GM19025 (cell line): ENCODE measurements around the gene BAZ2B.
A peak's percentile ranks its signal among the peaks of the same experiment; 100 is the strongest.
"Not testable (repeated sequence)": the region's sequence is repeated elsewhere in the genome, so short reads cannot be mapped to it uniquely, and the experiment has no call there.

Experiments
- ATAC-seq: cut with Tn5 transposase; IDR thresholded peaks from one replicate; pipeline ENCODE4 v1.9.1; 2021; ENCODE audit warnings: mild to moderate bottlenecking, low read depth, moderate library complexity; ENCODE audit not compliant: unreplicated experiment

Gene BAZ2B

DNA sequence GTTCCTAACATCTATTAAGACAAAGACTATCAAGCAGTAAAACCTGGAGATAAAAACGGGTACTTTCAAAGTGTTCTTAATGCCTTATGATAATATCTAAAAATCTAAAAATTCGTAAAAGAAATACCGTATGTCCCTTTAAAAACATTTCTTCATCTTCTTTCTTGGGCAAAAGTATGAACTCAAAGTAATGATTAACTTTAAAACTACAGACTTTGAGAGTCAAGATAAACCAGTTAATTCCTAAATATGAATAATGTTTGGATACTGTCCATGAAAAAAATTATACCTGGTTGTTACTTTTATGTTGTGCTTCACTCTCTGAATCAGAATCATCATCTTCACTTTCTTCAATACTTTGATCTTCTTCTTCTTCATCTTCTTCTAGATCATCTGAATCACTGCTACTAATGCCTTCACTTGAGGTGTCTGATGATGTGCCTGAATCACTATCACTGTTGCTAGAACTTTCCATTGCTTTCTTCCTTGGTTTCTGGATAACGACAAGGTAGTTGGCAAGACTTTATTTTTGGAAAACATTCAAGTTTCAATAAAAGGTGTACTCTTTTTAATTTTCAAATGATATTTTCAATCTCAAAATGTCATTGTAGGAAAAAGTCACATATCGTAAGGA lies 177.5 kb downstream of the BAZ2B start:
- no peak for ATAC-seq

DNA sequence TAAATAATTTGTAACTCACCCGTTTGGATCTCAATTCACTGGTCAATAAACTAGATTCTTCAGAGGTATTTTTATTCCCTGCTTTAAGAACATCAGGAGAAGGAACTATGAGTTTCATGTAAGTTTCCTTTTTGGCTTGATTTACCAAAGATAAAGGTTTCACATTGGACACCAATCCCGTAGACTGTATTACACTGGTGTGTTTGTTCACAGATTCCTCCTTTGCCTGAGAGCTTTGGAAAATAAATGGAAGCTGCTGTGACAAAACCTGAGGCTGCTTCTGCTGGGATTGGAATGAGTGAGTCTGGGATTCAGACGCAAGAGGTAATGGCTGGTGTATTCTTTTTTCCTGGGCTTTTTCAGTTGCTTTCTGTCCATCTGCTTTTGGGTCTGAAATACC lies 178.1 kb downstream of the BAZ2B start:
- ATAC-seq: no peak

DNA sequence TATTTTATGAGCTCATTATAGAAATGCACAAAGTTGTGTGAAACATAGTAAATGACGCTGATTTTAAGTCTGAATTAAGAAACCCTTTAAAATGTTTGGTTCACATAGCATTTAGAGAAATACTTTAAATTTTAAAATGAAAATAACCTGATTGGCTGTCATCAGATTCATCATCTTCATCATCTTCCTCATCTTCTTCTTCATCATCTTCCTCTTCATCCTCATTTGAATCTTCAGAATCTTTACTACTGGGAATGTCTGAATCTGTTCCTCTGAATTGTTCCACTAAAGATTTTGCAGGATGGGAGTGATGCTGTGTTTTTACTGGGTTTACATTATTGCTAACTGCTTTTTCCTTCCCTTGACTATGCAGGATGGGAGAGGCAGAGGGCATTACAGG lies 183.7 kb downstream of the BAZ2B start:
- no peak for ATAC-seq

DNA sequence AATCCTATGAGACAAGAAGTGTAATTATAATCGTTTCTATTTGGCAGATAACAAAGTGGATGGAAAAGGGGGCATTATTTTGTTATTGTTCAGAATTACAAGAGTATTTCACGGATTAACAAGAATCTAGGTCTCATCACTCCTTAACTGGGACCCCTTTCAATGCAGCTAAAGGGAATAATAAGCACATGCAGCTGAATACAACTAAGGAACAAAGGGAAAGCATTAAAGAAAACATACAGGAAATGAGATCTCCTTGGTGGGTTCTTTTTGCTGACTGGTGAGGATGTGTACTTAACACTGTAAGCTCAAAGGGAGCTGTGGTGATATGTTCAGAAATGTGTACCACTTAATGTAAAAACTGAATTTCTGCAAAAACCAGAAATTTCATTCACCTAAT lies 189.3 kb downstream of the BAZ2B start:
- no peak for ATAC-seq

DNA sequence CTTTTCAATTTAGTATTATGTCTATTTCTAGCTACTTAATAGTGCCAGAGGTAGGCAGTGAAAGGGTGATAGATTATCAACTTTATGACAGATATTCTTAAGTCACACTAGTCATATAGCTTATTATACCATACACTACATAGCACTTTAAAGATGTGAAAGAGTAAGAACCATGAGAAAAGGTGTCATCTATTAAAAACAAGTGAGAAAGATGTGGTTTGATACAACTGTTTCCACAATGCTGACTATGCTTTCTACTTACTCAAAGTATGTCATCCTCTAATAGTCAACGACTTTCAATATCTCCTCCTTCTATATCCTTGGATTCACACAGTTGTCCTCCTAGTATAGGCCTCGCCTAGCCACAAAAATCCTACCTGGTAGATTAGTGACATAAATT lies 196.9 kb downstream of the BAZ2B start:
- no peak for ATAC-seq

DNA sequence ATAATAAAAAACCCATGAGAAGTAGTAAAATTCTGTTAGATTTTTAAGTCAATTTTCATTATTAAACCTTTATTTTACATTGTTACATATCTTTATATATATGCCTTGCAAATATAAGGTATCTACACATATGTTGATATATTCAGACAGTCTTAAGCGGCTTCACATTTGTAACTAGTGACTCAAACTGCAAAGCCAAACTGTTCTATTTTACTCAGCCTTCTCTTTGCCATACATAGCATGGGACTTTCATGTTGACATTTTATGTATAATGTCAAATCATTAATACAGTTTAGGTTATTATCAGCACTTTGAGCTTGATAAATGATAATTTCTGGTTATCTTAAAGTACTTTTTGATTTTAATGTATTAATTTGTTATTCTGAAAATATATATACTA lies 204.9 kb downstream of the BAZ2B start:
- ATAC-seq: no peak

- peak; percentile 46 for ATAC-seq
These were observed 206.1 kb downstream of the BAZ2B start for GRCh38 chr2:159410276-159410675.

DNA sequence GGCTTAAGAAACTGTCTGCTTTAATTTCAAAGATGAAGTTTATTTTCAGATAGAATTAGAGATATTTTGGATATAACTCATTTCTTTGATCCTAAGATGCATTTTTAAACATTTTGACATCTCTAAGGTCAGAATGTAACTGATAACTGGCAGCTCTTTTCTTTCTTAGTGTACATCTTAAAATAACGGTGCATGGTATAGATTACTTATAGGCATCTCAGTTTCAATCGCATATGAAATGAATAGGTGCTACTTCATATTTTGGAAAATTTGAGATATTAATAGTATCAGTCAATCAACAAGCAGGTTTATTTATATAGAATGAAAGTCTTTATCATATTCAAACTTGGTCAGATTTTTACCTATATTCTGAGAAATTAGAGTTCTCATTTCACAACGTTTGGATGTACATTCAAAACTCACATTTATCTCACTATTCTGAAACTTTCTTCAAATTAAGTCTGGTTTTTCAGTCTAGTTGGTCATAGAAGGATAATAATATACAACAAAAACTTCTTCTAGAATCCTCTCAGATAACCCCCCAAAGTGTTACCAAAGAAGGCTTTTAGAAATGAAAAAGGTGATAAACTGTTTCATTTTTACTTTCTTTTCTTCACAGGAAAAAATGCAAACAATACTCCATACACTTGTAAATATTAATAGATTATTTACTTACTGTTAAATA lies 207.1 kb downstream of the BAZ2B start:
- ATAC-seq: no peak

- ATAC-seq: no peak
These were observed 213.6 kb downstream of the BAZ2B start for GRCh38 chr2:159402790-159403189.

DNA sequence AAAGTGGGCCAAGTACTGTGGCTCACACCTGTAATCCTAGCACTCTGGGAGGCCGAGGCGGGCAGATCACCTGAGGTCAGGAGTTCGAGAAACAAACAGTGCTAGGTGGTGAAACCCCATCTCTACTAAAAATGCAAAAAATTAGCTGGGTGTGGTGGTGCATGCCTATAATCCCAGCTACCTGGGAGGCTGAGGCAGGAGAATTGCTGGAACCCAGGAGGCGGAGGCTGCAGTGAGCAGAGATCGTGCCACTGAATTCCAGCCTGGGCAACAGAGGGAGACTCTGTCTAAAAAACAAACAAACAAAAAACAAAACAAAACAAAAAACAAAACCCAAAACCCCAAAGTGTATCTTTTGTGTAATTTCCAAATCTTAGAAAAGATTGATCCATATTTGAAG lies 214.2 kb downstream of the BAZ2B start:
- ATAC-seq: not testable (repeated sequence)

DNA sequence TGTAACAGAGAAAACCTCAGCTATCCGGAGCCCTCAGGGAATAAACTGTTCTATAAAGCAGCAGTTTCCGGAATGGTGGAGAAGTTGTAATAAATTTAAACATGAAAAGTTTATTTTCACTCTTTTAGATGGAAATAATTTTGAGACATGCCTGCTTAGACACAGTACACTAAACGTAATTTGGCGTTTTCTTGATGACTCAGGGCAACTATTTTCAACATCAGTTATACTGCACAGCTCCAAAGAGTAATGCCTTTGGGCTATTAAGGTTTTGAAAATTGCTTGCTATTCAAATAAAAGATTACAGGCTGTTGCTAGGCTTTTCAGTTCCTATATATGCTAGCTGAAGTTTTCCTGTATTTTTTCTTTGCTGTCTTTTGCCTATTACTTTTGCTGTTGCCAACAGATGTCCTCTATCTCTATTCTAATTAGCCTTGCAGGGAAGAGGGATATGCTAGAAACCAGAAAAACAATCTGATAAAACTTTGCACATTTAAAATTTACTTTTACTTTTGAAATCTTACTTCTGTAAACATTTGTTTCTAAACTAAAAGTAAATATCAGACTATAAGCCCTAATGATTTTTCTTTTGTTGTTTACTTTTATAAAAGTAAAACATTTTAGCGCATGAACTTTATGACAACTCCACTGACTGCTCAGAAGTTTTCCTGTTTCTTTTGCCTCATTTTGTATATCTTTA lies 216.5 kb downstream of the BAZ2B start:
- no peak for ATAC-seq

GRCh38 chr2:159396799-159397198 lies 219.5 kb downstream of the BAZ2B start:
- ATAC-seq: no peak

DNA sequence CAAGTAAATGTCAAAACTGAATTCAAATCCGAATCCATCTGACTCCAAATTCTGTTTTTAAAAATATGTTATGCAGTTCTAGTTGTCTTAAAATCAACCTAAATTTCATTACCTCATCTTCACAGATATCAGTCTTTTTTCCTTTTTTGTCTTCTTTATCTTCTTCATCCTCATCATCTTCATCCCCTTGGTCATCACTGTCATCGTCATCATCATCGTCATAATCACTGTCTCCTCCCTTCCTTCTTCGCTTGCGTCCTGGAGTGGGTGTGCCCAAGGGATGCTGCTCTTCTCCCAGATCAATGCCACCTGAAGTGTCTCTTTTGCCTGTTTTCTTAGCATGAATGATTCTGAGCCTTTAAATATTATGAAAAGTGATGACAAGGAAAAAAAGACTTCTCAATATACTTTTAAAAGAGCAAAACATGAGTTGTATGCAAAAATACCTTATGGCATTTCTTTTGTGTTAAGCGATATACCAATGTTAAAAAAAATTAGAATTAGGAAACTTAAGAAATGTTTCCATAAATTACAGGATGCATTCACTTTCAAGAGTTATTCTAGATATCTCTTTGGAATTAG lies 233.8 kb downstream of the BAZ2B start:
- ATAC-seq: no peak

GRCh38 chr2:159381574-159381973 lies 234.8 kb downstream of the BAZ2B start:
- ATAC-seq: peak; percentile 56

DNA sequence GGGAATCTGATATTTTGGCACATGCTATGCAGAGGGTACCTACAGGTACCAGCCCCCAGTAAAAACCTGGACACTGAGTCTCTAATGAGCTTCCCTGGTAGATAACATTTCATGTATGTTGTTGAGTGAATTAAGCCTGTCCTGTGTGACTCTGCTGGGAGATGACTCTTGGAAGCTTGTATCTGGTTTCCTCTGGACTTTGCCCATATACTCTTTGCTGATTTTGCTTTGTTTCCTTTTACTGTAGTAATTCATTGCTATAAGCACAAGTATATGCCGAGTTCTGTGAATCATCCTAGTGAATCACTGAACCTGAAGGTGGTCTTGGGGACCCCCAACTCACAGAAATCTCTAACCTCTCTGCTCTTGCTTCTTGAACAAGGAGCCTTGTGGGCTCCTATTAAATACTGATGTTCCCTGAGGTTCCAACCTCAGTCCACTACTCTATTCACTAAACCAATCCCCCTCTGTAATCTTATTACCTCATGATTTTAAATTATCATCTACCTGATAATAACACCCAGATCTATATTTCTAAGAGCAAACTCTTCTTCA lies 235.6 kb downstream of the BAZ2B start:
- ATAC-seq: no peak

GRCh38 chr2:159379181-159379580 lies 237.2 kb downstream of the BAZ2B start:
- no peak for ATAC-seq

GRCh38 chr2:159375241-159375640 lies 241.1 kb downstream of the BAZ2B start:
- no peak for ATAC-seq

GRCh38 chr2:159371506-159371905 lies 244.8 kb downstream of the BAZ2B start:
- no peak for ATAC-seq

- ATAC-seq: no peak
These were observed 249.8 kb downstream of the BAZ2B start for GRCh38 chr2:159366538-159366937.

GRCh38 chr2:159362816-159363251 lies 253.5 kb downstream of the BAZ2B start:
- no peak for ATAC-seq

GRCh38 chr2:159362094-159362493 lies 254.3 kb downstream of the BAZ2B start:
- no peak for ATAC-seq
